H9 (cell line): Measurements from ENCODE around the gene TMEM132D. TPM values are rescaled to one million over a fixed set of nuclear protein-coding genes. Genes with fewer than 3 reads are reported as not detected.

ENCODE experiments used
- DNase-seq: peaks from one replicate; pipeline ENCODE4 v3.0.0-alpha.2; 2017
- H2AFZ ChIP-seq: one replicate; pipeline ENCODE4 v1.6.1; 2013; ENCODE audit warnings: mild to moderate bottlenecking, low read length, control low read depth, moderate library complexity
- H2AK5ac ChIP-seq: 2 replicates; pipeline ENCODE4 v1.6.1; 2013; ENCODE audit warnings: low read length, control low read depth, mixed read lengths; ENCODE audit not compliant: insufficient read length
- H2BK120ac ChIP-seq: one replicate; pipeline ENCODE4 v1.6.1; 2013; ENCODE audit warnings: low read depth, mild to moderate bottlenecking, low read length, control low read depth, inconsistent platforms; ENCODE audit not compliant: poor library complexity, severe bottlenecking
- H2BK12ac ChIP-seq: 2 replicates; pipeline ENCODE4 v1.6.1; 2013; ENCODE audit warnings: low read length, control low read depth, mixed read lengths, low read depth; ENCODE audit not compliant: insufficient read length
- H2BK15ac ChIP-seq: 2 replicates; pipeline ENCODE4 v1.6.1; 2013; ENCODE audit warnings: low read depth, low read length, control low read depth
- H2BK20ac ChIP-seq: one replicate; pipeline ENCODE4 v1.6.1; 2013; ENCODE audit warnings: low read depth, mild to moderate bottlenecking, low read length, control low read depth, inconsistent platforms; ENCODE audit not compliant: poor library complexity, severe bottlenecking
- H2BK5ac ChIP-seq: 2 replicates; pipeline ENCODE4 v1.6.1; 2013; ENCODE audit warnings: low read length, control low read depth, mixed read lengths; ENCODE audit not compliant: insufficient read length
- H3K14ac ChIP-seq: 2 replicates; pipeline ENCODE4 v1.6.1; 2013; ENCODE audit warnings: low read length, control low read depth; ENCODE audit not compliant: insufficient read depth
- H3K18ac ChIP-seq: 2 replicates; pipeline ENCODE4 v1.6.1; 2013; ENCODE audit warnings: low read depth, mild to moderate bottlenecking, mixed read lengths, low read length, control low read depth; ENCODE audit not compliant: insufficient read length
- H3K23ac ChIP-seq: 2 replicates; pipeline ENCODE4 v1.6.1; 2013; ENCODE audit warnings: low read length, control low read depth, mixed read lengths, low read depth; ENCODE audit not compliant: insufficient read length
- H3K23me2 ChIP-seq: 2 replicates; pipeline ENCODE4 v1.6.1; 2013; ENCODE audit warnings: low read depth, mild to moderate bottlenecking, mixed read lengths, low read length, control low read depth; ENCODE audit not compliant: insufficient read length, poor library complexity, severe bottlenecking
- H3K27ac ChIP-seq: 2 replicates; pipeline ENCODE4 v1.5.1; 2013; ENCODE audit warnings: low read length, control low read depth, mixed read lengths, low read depth; ENCODE audit not compliant: insufficient read length
- H3K27me3 ChIP-seq: 2 replicates; pipeline ENCODE4 v1.6.1; 2013; ENCODE audit warnings: low read length, control low read depth, inconsistent platforms; ENCODE audit not compliant: insufficient read depth
- H3K4ac ChIP-seq: 2 replicates; pipeline ENCODE4 v1.6.1; 2013; ENCODE audit warnings: low read depth, mild to moderate bottlenecking, control low read depth, inconsistent platforms, low read length, moderate library complexity
- H3K4me1 ChIP-seq: 2 replicates; pipeline ENCODE4 v1.6.1; 2013; ENCODE audit warnings: low read length, control low read depth, inconsistent platforms; ENCODE audit not compliant: insufficient read depth
- H3K4me2 ChIP-seq: 2 replicates; pipeline ENCODE4 v1.6.1; 2013; ENCODE audit warnings: low read length, control low read depth, mixed read lengths; ENCODE audit not compliant: insufficient read length, insufficient read depth
- H3K56ac ChIP-seq: 2 replicates; pipeline ENCODE4 v1.6.1; 2013; ENCODE audit warnings: low read depth, mild to moderate bottlenecking, mixed read lengths, low read length, control low read depth; ENCODE audit not compliant: insufficient read length
- H3K79me1 ChIP-seq: 2 replicates; pipeline ENCODE4 v1.6.1; 2013; ENCODE audit warnings: low read depth, mild to moderate bottlenecking, moderate library complexity, low read length, control low read depth, inconsistent platforms; ENCODE audit not compliant: insufficient read depth, poor library complexity, severe bottlenecking
- H3K79me2 ChIP-seq: 2 replicates; pipeline ENCODE4 v1.6.1; 2013; ENCODE audit warnings: low read length, control low read depth, inconsistent platforms; ENCODE audit not compliant: insufficient read depth
- H3K9ac ChIP-seq: 2 replicates; pipeline ENCODE4 v1.6.1; 2013; ENCODE audit warnings: low read length, control low read depth, mixed read lengths; ENCODE audit not compliant: insufficient read length; ENCODE audit errors: extremely low read depth
- H3K9me3 ChIP-seq: one replicate; pipeline ENCODE4 v1.6.1; 2013; ENCODE audit warnings: low read depth, low read length, inconsistent platforms; ENCODE audit not compliant: control insufficient read depth
- H3T11ph ChIP-seq: one replicate; pipeline ENCODE4 v1.6.1; 2013; ENCODE audit warnings: mild to moderate bottlenecking, low read length, control low read depth, inconsistent platforms
- H4K20me1 ChIP-seq: one replicate; pipeline ENCODE4 v1.6.1; 2013; ENCODE audit not compliant: control insufficient read depth, insufficient read length, insufficient read depth
- H4K5ac ChIP-seq: 2 replicates; pipeline ENCODE4 v1.6.1; 2013; ENCODE audit warnings: low read depth, mild to moderate bottlenecking, mixed read lengths, low read length, control low read depth; ENCODE audit not compliant: insufficient read length
- H4K8ac ChIP-seq: replicated peaks from 2 replicates; pipeline ENCODE4 v1.6.1; 2013; ENCODE audit warnings: low read length, control low read depth, mixed read lengths, low read depth; ENCODE audit not compliant: insufficient read length
- H4K91ac ChIP-seq: 2 replicates; pipeline ENCODE4 v1.6.1; 2013; ENCODE audit warnings: low read depth, mild to moderate bottlenecking, moderate library complexity, mixed read lengths, low read length, control low read depth; ENCODE audit not compliant: insufficient read length
- H3K27ac Mint-ChIP-seq, 3 experiments: 2 replicates in 2 of 3; 3 replicates in 1 of 3; pipeline ENCODE4 v1.8.0; 2020 to 2021; ENCODE audit warnings: mixed read lengths in 3 of 3, mild to moderate bottlenecking in 1 of 3, moderate library complexity in 1 of 3
- H3K27me3 Mint-ChIP-seq: 2 replicates; pipeline ENCODE4 v1.8.0; 2021; ENCODE audit warnings: low read depth, mild to moderate bottlenecking, moderate library complexity, mixed read lengths
- H3K36me3 Mint-ChIP-seq, 3 experiments: 2 replicates in 2 of 3; 3 replicates in 1 of 3; pipeline ENCODE4 v1.8.0; 2020 to 2021; ENCODE audit warnings: low read depth in 3 of 3, mixed read lengths in 3 of 3; ENCODE audit not compliant: insufficient read depth in 1 of 3
- H3K4me1 Mint-ChIP-seq, 2 experiments: 2 replicates each; pipeline ENCODE4 v1.8.0; 2020; ENCODE audit warnings: mixed read lengths in 2 of 2
- H3K4me3 Mint-ChIP-seq, 2 experiments: 2 replicates in 1 of 2; 3 replicates in 1 of 2; pipeline ENCODE4 v1.8.0; 2020 to 2021; ENCODE audit warnings: mild to moderate bottlenecking in 2 of 2, mixed read lengths in 2 of 2, moderate library complexity in 1 of 2
- H3K9me3 Mint-ChIP-seq, 2 experiments: 2 replicates in 1 of 2; 3 replicates in 1 of 2; pipeline ENCODE4 v1.8.0; 2020; ENCODE audit warnings: mild to moderate bottlenecking in 2 of 2, mixed read lengths in 2 of 2, moderate library complexity in 1 of 2
- WGBS: extraction: QIAGEN DNeasy Blood & Tissue Kit; methylation state at CpG from one replicate; pipeline ENCODE4 v1.1.7; 2013; ENCODE audit warnings: missing lambda C conversion rate, low lambda C conversion rate, mixed read lengths; ENCODE audit not compliant: insufficient read length; ENCODE audit errors: extremely low coverage; 5-methylcytosine and 5-hydroxymethylcytosine counted together
- total RNA-seq: library from RNA; stranded (reverse); gene quantifications from 2 replicates; pipeline ENCODE4 v1.2.1, GENCODE V29; 2021
- TF ChIP-seq, protein P1 (sequence below): fragments of 200-600 bp; sonication (generic); conservative IDR thresholded peaks from 3 replicates; pipeline ENCODE4 v1.8.0; 2021; ENCODE audit warnings: antibody characterized with exemption, mild to moderate bottlenecking

The TMEM132D gene
- total RNA-seq, 1 experiment from 2014 or later = 6.1 TPM

DNA sequence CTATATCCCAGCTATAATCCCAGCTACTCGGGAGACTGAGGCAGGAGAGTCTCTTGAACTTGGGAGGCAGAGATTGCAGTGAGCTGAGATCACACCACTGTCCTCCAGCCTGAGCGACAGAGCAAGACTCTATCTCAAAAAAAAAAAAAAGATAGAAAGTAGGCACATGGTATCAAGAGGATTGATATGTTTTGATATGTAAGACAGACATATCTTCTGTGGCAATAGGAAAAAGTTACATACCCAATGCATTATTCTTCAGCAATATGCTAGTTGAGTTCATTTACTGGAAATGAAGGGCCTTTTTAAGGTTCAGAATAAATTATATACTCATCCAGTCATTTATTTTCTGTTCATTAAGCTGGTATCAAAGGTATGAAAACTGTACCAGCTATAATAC, 657.2 kb downstream of the TMEM132D start:
- Histone ChIP-seq H2BK12ac (no peak overlapping the region), H3K9ac (no peak overlapping the region), H3K56ac (no peak overlapping the region), H2AFZ (no peak overlapping the region), H3K4me2 (no peak overlapping the region), H4K91ac (no peak overlapping the region), H4K5ac (no peak overlapping the region), H2BK20ac (no peak overlapping the region), H3K9me3 (no peaks in the 10 kb centered on the region), H3K27me3 (no peaks in the 10 kb centered on the region), H4K20me1 (no peaks in the 10 kb centered on the region), H3K14ac (no peak overlapping the region), H3K23ac (no peak overlapping the region), H4K8ac (no peak overlapping the region), H2BK15ac (no peak overlapping the region), H3K23me2 (no peaks in the 10 kb centered on the region), H3K79me1 (no peaks in the 10 kb centered on the region), H3K18ac (no peak overlapping the region), H3T11ph (no peak overlapping the region), H2BK5ac (no peak overlapping the region), H3K4me1 (no peaks in the 10 kb centered on the region), H2BK120ac (no peak overlapping the region), H3K27ac (no peak overlapping the region), H3K4ac (no peak overlapping the region), H3K79me2 (no peaks in the 10 kb centered on the region), H2AK5ac (no peak overlapping the region)
- Mint-ChIP-seq H3K4me1 (peaks cover 3 to 5% of the 10 kb centered on the region in 2 experiments; a peak in 3 of 4 replicates), H3K27me3 (peaks cover 2% of the 10 kb centered on the region; the same call in 1 of the 2 replicates), H3K36me3 (peaks cover 0 to 2% (median 0%) of the 10 kb centered on the region in 3 experiments; a peak in 3 of 7 replicates), H3K27ac (no peak overlapping the region), H3K9me3 (peaks cover 0 to 2% of the 10 kb centered on the region in 2 experiments; a peak in 2 of 5 replicates), H3K4me3 (no peak overlapping the region)
- no peak for DNase-seq
- WGBS = no CpG with 5 or more reads among the region's 2 CpGs
- TF ChIP-seq, protein P1, sequence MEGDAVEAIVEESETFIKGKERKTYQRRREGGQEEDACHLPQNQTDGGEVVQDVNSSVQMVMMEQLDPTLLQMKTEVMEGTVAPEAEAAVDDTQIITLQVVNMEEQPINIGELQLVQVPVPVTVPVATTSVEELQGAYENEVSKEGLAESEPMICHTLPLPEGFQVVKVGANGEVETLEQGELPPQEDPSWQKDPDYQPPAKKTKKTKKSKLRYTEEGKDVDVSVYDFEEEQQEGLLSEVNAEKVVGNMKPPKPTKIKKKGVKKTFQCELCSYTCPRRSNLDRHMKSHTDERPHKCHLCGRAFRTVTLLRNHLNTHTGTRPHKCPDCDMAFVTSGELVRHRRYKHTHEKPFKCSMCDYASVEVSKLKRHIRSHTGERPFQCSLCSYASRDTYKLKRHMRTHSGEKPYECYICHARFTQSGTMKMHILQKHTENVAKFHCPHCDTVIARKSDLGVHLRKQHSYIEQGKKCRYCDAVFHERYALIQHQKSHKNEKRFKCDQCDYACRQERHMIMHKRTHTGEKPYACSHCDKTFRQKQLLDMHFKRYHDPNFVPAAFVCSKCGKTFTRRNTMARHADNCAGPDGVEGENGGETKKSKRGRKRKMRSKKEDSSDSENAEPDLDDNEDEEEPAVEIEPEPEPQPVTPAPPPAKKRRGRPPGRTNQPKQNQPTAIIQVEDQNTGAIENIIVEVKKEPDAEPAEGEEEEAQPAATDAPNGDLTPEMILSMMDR = no peak
